Stimulated activated memory B cell treated with anti-CD40 and anti-IgM and Interleukin-4, amounts not matched to agents 10 μg/mL and 1 μg/mL and 100 μg/mL, for 72 hours (primary cell): ENCODE results near the gene LINGO1.

Source experiments
- ATAC-seq: fragments of 150-1000 bp; cut with Tn5 transposase; 2 replicates; pipeline ENCODE4 v1.10.0; 2021
- H3K27ac Mint-ChIP-seq: one replicate; pipeline ENCODE4 v1.8.0; 2022; ENCODE audit warnings: mild to moderate bottlenecking, mixed read lengths
- H3K27me3 Mint-ChIP-seq: one replicate; pipeline ENCODE4 v1.8.0; 2022; ENCODE audit warnings: mixed read lengths
- H3K36me3 Mint-ChIP-seq: one replicate; pipeline ENCODE4 v1.8.0; 2022; ENCODE audit warnings: mixed read lengths
- H3K4me1 Mint-ChIP-seq: one replicate; pipeline ENCODE4 v1.8.0; 2022; ENCODE audit warnings: mixed read lengths
- H3K4me3 Mint-ChIP-seq: one replicate; pipeline ENCODE4 v1.8.0; 2022; ENCODE audit warnings: mild to moderate bottlenecking, moderate library complexity, mixed read lengths
- H3K9me3 Mint-ChIP-seq: one replicate; pipeline ENCODE4 v1.8.0; 2022; ENCODE audit warnings: mixed read lengths

The LINGO1 gene

GRCh38 chr15:77571741-77572140 is 61.0 kb downstream of the LINGO1 start:
- no peak overlapping the region for H3K4me3 Mint-ChIP-seq
- peaks cover 37% of the 10 kb centered on the region for H3K27me3 Mint-ChIP-seq
- H3K36me3 Mint-ChIP-seq: no peaks in the 10 kb centered on the region

DNA sequence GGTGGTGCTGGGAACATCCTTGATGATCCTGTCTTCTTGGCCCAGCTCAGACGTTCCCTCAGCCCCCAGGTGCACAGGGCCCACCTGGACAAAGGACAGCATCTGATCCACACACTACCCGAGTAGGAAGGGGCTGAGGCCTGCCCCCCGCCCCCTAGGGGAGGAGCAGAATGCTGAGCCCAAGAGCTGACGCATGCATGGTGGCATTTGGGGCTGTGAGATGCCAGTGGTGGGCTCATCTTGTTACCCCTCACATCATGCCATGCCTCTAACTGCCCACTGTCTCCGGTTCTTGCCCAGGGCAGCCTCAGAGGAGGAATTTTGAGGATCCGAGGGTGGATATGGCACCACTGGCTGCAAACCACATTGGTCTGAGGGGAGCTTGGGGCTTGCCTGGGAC is 61.5 kb downstream of the LINGO1 start:
- no peak for ATAC-seq
- Mint-ChIP-seq H3K4me1 (peaks cover 7% of the 10 kb centered on the region), H3K9me3 (no peaks in the 10 kb centered on the region), H3K36me3 (no peaks in the 10 kb centered on the region), H3K4me3 (no peak overlapping the region), H3K27ac (no peak overlapping the region), H3K27me3 (peaks cover 42% of the 10 kb centered on the region)

More at GRCh38 chr15:77571741-77572140, 61.0 kb downstream of the LINGO1 start:
- Mint-ChIP-seq H3K4me1 (peaks cover 7% of the 10 kb centered on the region), H3K9me3 (no peaks in the 10 kb centered on the region), H3K27ac (no peak overlapping the region)
- ATAC-seq: no peak

DNA sequence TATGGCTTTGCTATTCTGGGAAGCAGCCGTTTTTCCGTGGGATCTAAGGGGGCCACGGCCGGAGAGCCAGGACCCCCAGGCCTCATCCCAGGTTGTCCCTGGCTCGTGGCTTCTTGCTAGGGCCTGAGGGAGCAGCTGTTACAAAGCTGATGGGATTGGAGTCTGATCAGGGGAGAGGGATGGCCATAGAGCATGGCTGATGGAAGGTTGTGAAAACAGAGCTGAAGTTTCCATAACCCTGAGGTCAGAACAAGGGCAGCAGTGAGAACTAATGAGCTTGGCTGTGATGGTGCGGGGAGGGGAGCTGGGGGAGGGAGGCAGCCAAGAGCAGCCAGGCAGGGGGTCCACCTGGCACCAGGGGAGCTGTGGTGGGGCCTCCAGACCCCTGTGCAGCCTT is 63.0 kb downstream of the LINGO1 start:
- Mint-ChIP-seq H3K27ac (no peak overlapping the region), H3K4me1 (peaks cover 7% of the 10 kb centered on the region), H3K27me3 (peaks cover 49% of the 10 kb centered on the region), H3K9me3 (no peaks in the 10 kb centered on the region), H3K4me3 (no peak overlapping the region), H3K36me3 (no peaks in the 10 kb centered on the region)
- ATAC-seq: no peak

GRCh38 chr15:77568973-77569728 is 63.6 kb downstream of the LINGO1 start:
- Mint-ChIP-seq H3K36me3 (no peaks in the 10 kb centered on the region), H3K4me1 (peaks cover 7% of the 10 kb centered on the region), H3K27me3 (peaks cover 51% of the 10 kb centered on the region), H3K9me3 (no peaks in the 10 kb centered on the region), H3K27ac (no peak overlapping the region), H3K4me3 (no peak overlapping the region)
- ATAC-seq: no peak

GRCh38 chr15:77568014-77568972 is 64.4 kb downstream of the LINGO1 start:
- H3K4me1 Mint-ChIP-seq: peaks cover 7% of the 10 kb centered on the region
- no peak for ATAC-seq
- H3K36me3 Mint-ChIP-seq: no peaks in the 10 kb centered on the region
- H3K27ac Mint-ChIP-seq: no peak overlapping the region
- H3K9me3 Mint-ChIP-seq: no peaks in the 10 kb centered on the region
- peaks cover 51% of the 10 kb centered on the region for H3K27me3 Mint-ChIP-seq
- no peak overlapping the region for H3K4me3 Mint-ChIP-seq

GRCh38 chr15:77567202-77567601 is 65.5 kb downstream of the LINGO1 start:
- ATAC-seq: no peak
- peaks cover 61% of the 10 kb centered on the region for H3K27me3 Mint-ChIP-seq
- H3K36me3 Mint-ChIP-seq: no peaks in the 10 kb centered on the region
- H3K4me1 Mint-ChIP-seq: peaks cover 7% of the 10 kb centered on the region
- no peak overlapping the region for H3K4me3 Mint-ChIP-seq
- no peaks in the 10 kb centered on the region for H3K9me3 Mint-ChIP-seq
- H3K27ac Mint-ChIP-seq: no peak overlapping the region

DNA sequence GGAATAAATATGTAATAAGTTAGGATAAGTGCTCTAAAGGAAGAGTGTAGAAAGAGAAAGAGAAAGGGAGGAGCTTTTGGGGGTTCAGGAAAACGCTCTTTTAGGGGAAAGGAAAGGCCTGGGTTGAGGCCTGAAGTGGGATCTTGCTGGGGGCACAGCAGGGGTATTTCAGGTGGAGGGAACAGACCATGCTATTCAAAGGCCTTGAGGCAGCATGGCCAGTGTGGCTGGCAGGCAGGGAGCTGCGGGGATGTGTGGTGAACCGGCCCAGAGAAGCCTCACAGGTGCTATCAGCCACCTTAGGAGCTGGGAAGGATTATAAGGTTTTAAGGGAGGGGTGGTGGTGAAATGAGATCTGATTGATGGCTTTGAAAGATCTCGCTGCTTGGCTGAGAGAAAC is 66.6 kb downstream of the LINGO1 start:
- Mint-ChIP-seq H3K27me3 (peaks cover 61% of the 10 kb centered on the region), H3K4me3 (no peak overlapping the region), H3K4me1 (peaks cover 7% of the 10 kb centered on the region), H3K9me3 (no peaks in the 10 kb centered on the region), H3K36me3 (no peaks in the 10 kb centered on the region), H3K27ac (no peak overlapping the region)
- ATAC-seq: no peak

DNA sequence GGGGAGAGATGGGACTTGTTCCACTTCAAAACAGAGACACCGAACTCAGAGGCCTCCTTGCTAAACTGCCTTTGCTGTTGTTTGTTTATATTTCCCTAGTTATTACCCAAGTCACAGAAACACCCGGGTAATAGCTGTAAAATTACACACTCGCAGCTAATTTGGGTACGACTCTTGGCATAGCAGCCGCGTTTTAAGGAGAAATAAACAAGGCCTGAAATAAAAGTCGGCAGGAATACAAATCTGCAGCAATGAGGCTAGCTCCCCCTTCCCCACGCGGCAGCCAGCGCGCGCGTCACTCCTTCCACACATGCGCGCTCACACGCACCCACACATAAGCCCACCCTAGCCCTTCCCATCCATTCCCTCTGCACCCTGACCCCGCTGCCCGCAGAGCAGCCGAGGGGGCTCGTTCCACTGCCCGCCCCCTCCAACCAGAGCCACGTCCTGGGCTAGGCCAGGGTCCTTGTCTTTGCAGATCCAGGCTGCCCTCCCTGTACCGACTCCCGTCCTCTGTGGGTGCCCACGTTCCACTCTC is 67.3 kb downstream of the LINGO1 start:
- H3K9me3 Mint-ChIP-seq: no peaks in the 10 kb centered on the region
- no peaks in the 10 kb centered on the region for H3K36me3 Mint-ChIP-seq
- no peak for ATAC-seq
- no peak overlapping the region for H3K4me3 Mint-ChIP-seq
- no peak overlapping the region for H3K27ac Mint-ChIP-seq
- H3K4me1 Mint-ChIP-seq: peaks cover 7% of the 10 kb centered on the region
- peaks cover 63% of the 10 kb centered on the region for H3K27me3 Mint-ChIP-seq

- Mint-ChIP-seq H3K4me3 (no peak overlapping the region), H3K9me3 (no peaks in the 10 kb centered on the region), H3K27me3 (peaks cover 63% of the 10 kb centered on the region), H3K27ac (no peak overlapping the region), H3K36me3 (no peaks in the 10 kb centered on the region), H3K4me1 (peaks cover 7% of the 10 kb centered on the region)
- no peak for ATAC-seq
These were observed 67.8 kb downstream of the LINGO1 start for GRCh38 chr15:77564938-77565337.

GRCh38 chr15:77564341-77564740 is 68.4 kb downstream of the LINGO1 start:
- Mint-ChIP-seq H3K36me3 (no peaks in the 10 kb centered on the region), H3K27ac (no peak overlapping the region), H3K9me3 (no peaks in the 10 kb centered on the region), H3K4me3 (no peak overlapping the region), H3K27me3 (peaks cover 63% of the 10 kb centered on the region), H3K4me1 (peaks cover 2% of the 10 kb centered on the region)
- no peak for ATAC-seq

GRCh38 chr15:77563623-77564156 is 69.0 kb downstream of the LINGO1 start:
- Mint-ChIP-seq H3K27ac (no peak overlapping the region), H3K9me3 (no peaks in the 10 kb centered on the region), H3K36me3 (no peaks in the 10 kb centered on the region), H3K4me1 (no peaks in the 10 kb centered on the region), H3K27me3 (peaks cover 69% of the 10 kb centered on the region), H3K4me3 (no peak overlapping the region)
- no peak for ATAC-seq
